HG03139 (cell line): ENCODE data around the gene NPY1R.
A peak's percentile ranks its signal among the peaks of the same experiment; 100 is the strongest.

Experiments
- ATAC-seq: cut with Tn5 transposase; IDR thresholded peaks from one replicate; pipeline ENCODE4 v1.9.1; 2021; ENCODE audit not compliant: unreplicated experiment

The NPY1R gene

DNA sequence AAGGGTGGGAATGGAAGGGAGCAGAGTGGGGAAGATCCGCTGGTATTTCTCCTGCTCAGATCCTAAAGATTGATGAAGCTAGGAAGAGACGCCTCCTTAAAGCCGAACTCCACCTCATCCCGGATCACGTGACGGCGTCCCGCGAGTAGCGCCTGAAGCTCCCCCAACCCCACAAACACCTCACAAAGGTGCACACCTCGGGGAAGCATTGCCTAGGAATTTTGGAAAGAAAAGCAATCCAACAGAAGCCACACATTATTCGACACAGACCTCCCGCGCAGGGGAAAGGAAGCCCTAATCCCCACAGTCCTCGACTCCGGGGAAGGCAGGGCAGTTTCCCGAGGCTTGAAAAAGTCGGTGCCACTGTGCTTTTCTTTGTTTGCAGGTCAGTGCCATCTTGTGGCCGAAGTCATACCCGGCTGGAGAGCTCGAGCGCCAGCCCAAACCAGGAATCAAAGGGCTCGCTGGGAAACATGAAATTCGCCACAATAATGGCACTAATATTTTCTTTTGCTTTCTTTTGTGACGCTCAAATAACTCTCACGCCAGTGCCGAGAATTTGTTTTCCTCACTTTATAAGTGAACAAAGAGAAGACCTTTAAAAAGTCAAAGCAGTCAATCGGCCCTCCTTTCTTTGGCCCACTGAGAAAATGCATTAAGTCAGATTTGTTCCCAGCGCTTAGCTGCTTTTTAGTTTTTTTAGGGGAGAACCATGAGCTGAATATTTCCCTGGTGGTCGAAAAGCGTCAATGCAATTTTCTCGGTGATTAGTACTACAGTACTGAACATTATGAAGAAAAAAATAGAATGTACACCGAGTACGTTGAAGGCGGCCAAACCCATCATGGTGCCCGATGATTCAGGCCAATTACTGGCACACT, at the start of gene NPY1R:
TSS of gene NPY1R (minus strand) at position 71 of the 881 bp plus-strand sequence. CDS start 6,042 bp downstream, outside the sequence.
- peak; percentile 86 for ATAC-seq

DNA sequence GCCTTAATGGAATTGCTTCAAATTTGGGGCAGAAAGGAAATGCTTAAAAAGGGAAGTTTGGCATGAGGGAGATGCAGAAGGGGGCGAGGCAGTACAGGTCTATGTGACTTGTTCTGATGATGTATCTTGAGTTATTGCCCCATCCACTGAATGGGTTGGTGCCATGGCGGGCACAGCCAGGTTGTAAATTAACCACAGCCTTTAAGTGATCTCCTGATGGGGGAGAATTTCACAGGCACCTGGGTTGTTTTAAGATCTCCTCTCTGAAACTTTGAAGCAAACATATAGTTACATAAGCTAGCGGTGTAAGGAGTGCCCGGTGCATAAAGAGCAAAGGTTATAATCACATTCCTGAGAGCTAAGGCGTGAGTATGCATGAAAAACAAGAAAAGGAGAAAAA, 48.3 kb upstream of the NPY1R start:
- ATAC-seq: no peak

DNA sequence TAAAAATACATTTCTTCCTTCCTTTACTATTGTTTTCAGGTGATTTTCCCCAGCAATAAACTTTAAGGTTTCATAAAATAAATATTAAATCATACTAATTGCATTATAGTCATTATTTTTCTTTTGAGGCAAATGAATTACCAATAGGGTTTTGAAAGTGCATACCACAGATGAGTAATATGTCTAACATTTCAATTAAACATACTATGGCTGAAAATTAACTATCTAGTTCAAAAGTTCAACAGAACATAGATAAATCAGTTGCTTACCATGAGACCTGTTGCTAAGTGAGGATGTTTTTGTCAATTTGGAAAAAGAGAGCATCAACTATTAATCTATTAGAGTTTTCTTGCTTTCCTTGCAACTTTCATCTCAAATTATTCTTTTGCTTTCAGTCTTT, 46.3 kb upstream of the NPY1R start:
- no peak for ATAC-seq

- no peak for ATAC-seq
These were observed 39.6 kb upstream of the NPY1R start for GRCh38 chr4:163372029-163372428.

GRCh38 chr4:163367651-163368050, 35.3 kb upstream of the NPY1R start:
- ATAC-seq: no peak

GRCh38 chr4:163356104-163356503, 23.7 kb upstream of the NPY1R start:
- ATAC-seq: no peak

GRCh38 chr4:163353054-163353453, 20.7 kb upstream of the NPY1R start:
- no peak for ATAC-seq

- ATAC-seq: no peak
These were observed 18.3 kb upstream of the NPY1R start for GRCh38 chr4:163350672-163351071.

DNA sequence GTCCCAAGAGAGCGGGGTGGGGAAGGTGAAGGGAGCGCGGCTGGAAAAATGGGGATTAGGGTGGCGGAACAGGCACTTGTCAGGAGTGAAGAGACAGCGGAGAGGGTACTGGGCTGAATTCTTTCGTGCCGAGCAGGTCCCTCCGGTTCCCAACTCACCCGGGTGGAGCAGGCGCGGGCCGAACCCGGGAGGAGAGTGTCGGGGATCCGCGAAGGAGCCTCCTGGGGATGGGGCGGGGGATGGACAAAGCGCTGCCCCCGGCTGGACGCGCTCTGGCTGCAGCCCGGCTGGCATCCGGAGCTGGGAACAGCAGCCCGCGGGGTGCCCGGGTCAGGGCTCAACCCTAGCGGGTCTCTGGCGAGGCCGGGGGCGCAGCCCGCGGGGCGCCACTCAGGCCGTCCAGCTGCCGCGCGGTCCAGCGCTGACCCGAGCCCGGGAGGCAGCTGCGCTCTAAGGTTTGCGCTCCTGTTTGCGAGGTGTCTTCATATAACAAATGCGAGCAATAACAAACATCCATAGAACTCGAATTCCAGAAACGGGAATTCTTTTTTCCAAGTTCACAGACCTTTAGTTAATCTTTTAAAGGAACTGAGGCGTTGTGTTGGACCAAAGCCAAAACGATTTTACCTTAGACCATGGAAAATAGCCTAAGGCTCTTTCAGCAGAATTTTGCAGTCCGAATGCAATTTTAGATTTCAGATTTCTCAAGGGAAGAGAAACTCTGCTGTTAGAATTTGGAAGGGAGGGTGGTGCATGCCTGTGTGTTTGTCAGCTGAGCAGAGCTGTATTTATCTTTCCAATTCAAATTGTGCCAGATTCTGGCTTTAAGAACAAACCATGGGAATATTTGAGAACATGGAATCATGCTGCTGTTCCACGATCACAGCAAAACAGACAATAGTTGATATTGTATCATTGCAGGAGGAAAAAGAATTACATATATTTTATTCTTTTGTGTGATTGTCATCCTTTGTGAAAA, 12.0 kb upstream of the NPY1R start:
- no peak for ATAC-seq

- no peak for ATAC-seq
These were observed 11.3 kb upstream of the NPY1R start, which contains the start of gene NPY5R for GRCh38 chr4:163343604-163344146. TSS of gene NPY5R (plus strand) at chr4:163343892. CDS start at chr4:163350274, 6,382 bp downstream.

DNA sequence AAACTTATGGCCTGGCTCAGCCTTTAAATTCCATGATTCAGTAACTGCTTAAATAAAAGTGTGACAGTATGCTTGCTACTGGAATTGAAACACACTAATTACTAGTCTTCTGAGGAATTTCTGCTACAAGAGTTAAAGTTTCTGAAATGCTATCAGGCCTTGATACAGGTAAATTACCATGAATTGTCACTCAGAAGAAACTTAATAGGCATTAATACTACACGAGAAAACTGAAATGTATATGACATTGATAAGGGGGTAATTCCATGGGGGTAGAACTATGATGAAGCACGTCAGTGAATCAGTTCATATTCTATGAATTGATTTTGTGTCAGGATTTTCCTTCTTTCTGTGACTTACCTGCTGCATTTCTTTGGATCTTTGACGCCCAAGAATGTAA, 3.0 kb upstream of the NPY1R start:
- no peak for ATAC-seq

DNA sequence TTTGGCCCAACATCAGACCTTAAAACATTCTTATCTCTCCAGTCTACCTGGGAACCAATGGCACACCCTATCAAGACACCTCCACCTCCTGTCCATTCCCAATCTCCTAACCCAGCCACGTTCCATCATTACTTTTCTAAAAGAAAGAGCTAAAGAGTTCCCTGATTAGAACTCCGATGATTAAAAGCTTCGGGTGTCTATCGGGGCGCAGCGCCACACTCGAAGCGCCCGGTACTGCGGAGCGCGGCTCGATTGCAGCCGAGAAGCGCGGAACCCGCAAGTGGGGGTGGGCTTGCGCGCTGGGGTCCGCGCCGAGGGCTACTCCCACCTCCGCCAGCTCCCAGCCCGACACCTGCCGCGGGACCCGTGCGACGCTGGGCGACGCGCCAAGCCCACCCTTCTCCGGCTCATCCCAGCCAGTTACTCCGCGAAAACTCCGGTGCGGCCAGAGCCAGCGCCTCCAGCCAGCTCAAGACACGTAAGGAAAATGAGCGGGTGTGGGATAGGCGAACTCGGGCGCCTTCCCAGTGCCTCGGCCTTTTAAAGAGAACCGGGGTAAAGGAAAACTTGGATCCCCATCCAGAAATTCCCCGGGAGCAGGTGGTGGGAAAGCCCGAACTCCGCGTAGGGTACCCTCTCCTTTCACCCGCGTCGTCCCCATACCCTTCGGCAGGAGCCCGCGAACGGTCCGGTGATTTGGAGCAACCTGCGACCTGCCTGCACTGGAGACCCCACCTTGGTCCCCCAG, 593 bp downstream of the NPY1R start:
- no peak for ATAC-seq

- ATAC-seq: no peak
These were observed 1.3 kb downstream of the NPY1R start for GRCh38 chr4:163330916-163331628.

DNA sequence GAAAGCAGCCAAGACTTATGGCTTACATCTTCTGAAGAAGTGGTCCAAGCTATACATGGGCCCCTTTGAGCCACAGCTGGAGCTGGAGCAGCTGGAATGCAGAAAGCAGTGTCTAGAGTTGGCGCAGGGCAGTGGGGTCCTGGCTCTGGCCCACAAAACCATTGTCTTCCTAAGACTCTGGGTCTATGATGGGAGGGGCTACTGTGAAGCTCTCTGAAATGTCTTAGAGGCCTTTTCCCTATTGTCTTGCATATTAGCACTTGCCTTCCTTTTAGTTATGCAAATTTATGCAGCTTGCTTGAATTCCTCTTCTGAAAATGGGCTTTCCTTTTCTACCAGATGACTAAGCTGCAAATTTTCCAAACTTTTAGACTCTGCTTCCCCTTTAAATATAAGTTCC, 15.3 kb downstream of the NPY1R start:
- ATAC-seq: no peak

DNA sequence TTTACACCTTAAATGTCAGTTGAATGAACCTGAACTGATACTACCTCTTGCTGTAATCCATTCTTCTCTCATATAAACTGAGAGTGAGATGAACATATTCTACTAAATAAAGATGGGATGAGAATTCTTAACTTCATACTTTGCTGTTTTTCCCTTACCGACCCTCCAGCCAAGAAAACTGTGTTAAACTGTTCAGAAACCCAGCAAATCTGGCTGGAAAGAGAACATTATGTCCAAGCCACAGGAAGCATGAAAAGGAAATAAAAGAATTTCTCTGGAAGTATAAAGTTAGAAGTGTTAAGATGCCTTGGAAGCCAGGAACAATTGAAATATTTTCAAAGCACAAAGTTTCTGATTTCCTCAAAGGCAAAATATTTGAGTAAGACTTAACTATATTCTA, 22.9 kb downstream of the NPY1R start:
- ATAC-seq: no peak

- no peak for ATAC-seq
These were observed 29.3 kb downstream of the NPY1R start for GRCh38 chr4:163303069-163303468.

- ATAC-seq: no peak
These were observed 32.0 kb downstream of the NPY1R start for GRCh38 chr4:163300445-163300844.

DNA sequence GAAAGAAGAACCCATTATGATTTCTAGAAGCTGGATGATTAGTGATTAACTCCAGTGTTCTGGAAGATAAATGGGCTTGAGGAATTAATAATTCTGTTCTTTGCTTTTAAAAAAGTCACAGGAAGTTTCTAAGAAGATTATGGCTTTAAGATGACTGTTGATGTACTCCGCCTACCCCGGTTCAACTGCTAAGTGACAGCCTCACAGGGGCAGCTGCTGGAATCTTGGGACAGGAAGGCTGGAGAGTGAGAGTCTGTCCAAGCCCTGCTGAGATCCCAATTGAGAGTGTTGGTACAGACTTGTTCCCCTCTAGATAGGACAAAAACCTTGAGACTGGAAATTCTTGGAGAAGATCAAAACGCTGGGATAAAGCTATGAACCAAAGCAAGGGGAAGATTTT, 37.3 kb downstream of the NPY1R start:
- ATAC-seq: no peak

GRCh38 chr4:163284304-163284703, 48.1 kb downstream of the NPY1R start:
- no peak for ATAC-seq
